Caco-2 (cell line): ENCODE results near the gene MYLK4. TPM values are rescaled to one million over a fixed set of nuclear protein-coding genes. Genes with fewer than 3 reads are reported as not detected.

Experiments used
- BruUV-seq: library from RNA; stranded (reverse); fragments of 400-500 nt; replicated peaks from 2 replicates; lab custom pipeline; 2021; lab: Mats Ljungman, UMichigan
- CTCF ChIA-PET: fragments of 300-600 bp; sonication (Branson Sonifier 250); formaldehyde crosslinking; loops from one replicate; lab custom pipeline; 2022; ENCODE audit warnings: antibody characterized with exemption; lab: Charles Lee
- POLR2A ChIA-PET: fragments of 300-600 bp; sonication (Branson Sonifier 250); formaldehyde crosslinking; loops from one replicate; lab custom pipeline; 2022; ENCODE audit warnings: antibody characterized with exemption; lab: Charles Lee
- DNase-seq, 2 experiments: peaks; one replicate each; pipeline versions ENCODE4 v3.0.0 to v3.0.0-alpha.2; 2020 to 2022
- H3K27me3 ChIP-seq: replicated peaks from 2 replicates; pipeline ENCODE4 v1.6.0; 2011; ENCODE audit warnings: low read length; ENCODE audit not compliant: control insufficient read depth, insufficient read depth
- H3K36me3 ChIP-seq: 2 replicates; pipeline ENCODE4 v1.5.1; 2011; ENCODE audit warnings: low read length; ENCODE audit not compliant: control insufficient read depth, insufficient read depth
- H3K4me1 ChIP-seq: fragments of 250-450 bp; sonication (Bioruptor Pico); 2 replicates; pipeline ENCODE4 v1.5.1; 2020; ENCODE audit warnings: mild to moderate bottlenecking
- H3K4me3 ChIP-seq: 2 replicates; pipeline ENCODE4 v1.5.1; 2011; ENCODE audit warnings: low read depth, mild to moderate bottlenecking, control low read depth, low read length
- H3K9me3 ChIP-seq: fragments of 250-450 bp; sonication (Bioruptor Pico); 2 replicates; pipeline ENCODE4 v1.5.1; 2020; ENCODE audit warnings: mild to moderate bottlenecking, moderate library complexity
- H3K27ac Mint-ChIP-seq: one replicate; pipeline ENCODE4 v1.8.0; 2022; ENCODE audit warnings: mixed read lengths; ENCODE audit not compliant: unreplicated experiment
- H3K27me3 Mint-ChIP-seq: one replicate; pipeline ENCODE4 v1.8.0; 2022; ENCODE audit warnings: mixed read lengths; ENCODE audit not compliant: insufficient read depth, unreplicated experiment
- H3K36me3 Mint-ChIP-seq: one replicate; pipeline ENCODE4 v1.8.0; 2022; ENCODE audit warnings: mild to moderate bottlenecking, mixed read lengths; ENCODE audit not compliant: insufficient read depth, unreplicated experiment
- H3K4me1 Mint-ChIP-seq: one replicate; pipeline ENCODE4 v1.8.0; 2022; ENCODE audit warnings: low read depth, mixed read lengths; ENCODE audit not compliant: unreplicated experiment
- H3K4me3 Mint-ChIP-seq: one replicate; pipeline ENCODE4 v1.8.0; 2022; ENCODE audit warnings: mild to moderate bottlenecking, moderate library complexity, mixed read lengths; ENCODE audit not compliant: unreplicated experiment
- H3K9me3 Mint-ChIP-seq: one replicate; pipeline ENCODE4 v1.8.0; 2022; ENCODE audit warnings: mixed read lengths; ENCODE audit not compliant: unreplicated experiment
- CTCF ChIP-seq, 2 experiments: fragments of 200-600 bp in 1 of 2; IDR thresholded peaks; 1 replicate in 1 of 2; 2 replicates in 1 of 2; pipeline versions ENCODE4 v1.5.1 to v1.8.0; 2011 to 2022; ENCODE audit warnings: antibody characterized with exemption in 1 of 2, control low read depth in 1 of 2, inconsistent platforms in 1 of 2, low read depth in 1 of 2, low read length in 1 of 2, mild to moderate bottlenecking in 1 of 2, moderate library complexity in 1 of 2; ENCODE audit not compliant: insufficient read depth in 1 of 2, severe bottlenecking in 1 of 2, unreplicated experiment in 1 of 2
- intact Hi-C: fragments of 100-400 bp; cut with micrococcal nuclease; formaldehyde crosslinking; loops from one replicate; pipeline ENCODE4 v1.10.0; 2022; ENCODE audit not compliant: unreplicated experiment
- total RNA-seq: library from RNA; stranded (reverse); gene quantifications from 2 replicates; pipeline ENCODE4 v1.2.3, GENCODE V29; 2022

The MYLK4 gene
- total RNA-seq, 1 experiment from 2014 or later: 0.75 TPM

GRCh38 chr6:2790588-2791449 lies 40.1 kb upstream of the MYLK4 start:
- Histone ChIP-seq H3K27me3 (no peaks in the 10 kb centered on the region), H3K9me3 (no peaks in the 10 kb centered on the region), H3K4me3 (no peak overlapping the region), H3K4me1 (peaks cover 8% of the 10 kb centered on the region; the same call in 1 of the 2 replicates), H3K36me3 (no peaks in the 10 kb centered on the region)
- peak; percentile 67 to 74 for DNase-seq
- H3K4me1 Mint-ChIP-seq: peaks cover 7% of the 10 kb centered on the region
- CTCF ChIA-PET: interaction anchor here (0.5 to 2.1 kb wide), 31 partner anchors 22 to 1311 kb away, joined by 3 to 67 read pairs (median 5); partner anchors contain the start of gene SERPINB1
- no TSS peak for BruUV-seq
- H3K27ac Mint-ChIP-seq: no peak overlapping the region
- peaks cover 25% of the 10 kb centered on the region for H3K36me3 Mint-ChIP-seq
- no peak overlapping the region for H3K4me3 Mint-ChIP-seq
- peak; percentile 78 for TF ChIP-seq CTCF (IDR thresholded peaks at IDR 0.05; ENCODE audit: insufficient read depth in 1 of 2, low read depth in 1 of 2, low read length in 1 of 2, severe bottlenecking in 1 of 2, unreplicated experiment in 1 of 2)
- intact Hi-C loops: loop anchor here (1.0 to 10.0 kb wide), 6 partner anchors 50 to 264 kb away; partner anchors contain the start of gene SERPINB1
- no peaks in the 10 kb centered on the region for H3K9me3 Mint-ChIP-seq
- POLR2A ChIA-PET: interaction anchor here (0.6 to 1.9 kb wide), 4 partner anchors 49 to 208 kb away, joined by 3 to 20 read pairs (median 10); partner anchors contain the start of gene SERPINB1
- H3K27me3 Mint-ChIP-seq: no peaks in the 10 kb centered on the region

GRCh38 chr6:2786269-2786668 lies 35.5 kb upstream of the MYLK4 start:
- Mint-ChIP-seq H3K27me3 (no peaks in the 10 kb centered on the region), H3K4me3 (no peak overlapping the region), H3K36me3 (peaks cover 32% of the 10 kb centered on the region), H3K27ac (no peak overlapping the region), H3K4me1 (no peaks in the 10 kb centered on the region), H3K9me3 (no peaks in the 10 kb centered on the region)
- no TSS peak for BruUV-seq
- no peaks in the 10 kb centered on the region for H3K27me3 ChIP-seq
- H3K9me3 ChIP-seq: no peaks in the 10 kb centered on the region
- TF ChIP-seq CTCF (IDR thresholded peaks at IDR 0.05; ENCODE audit: insufficient read depth in 1 of 2, low read depth in 1 of 2, low read length in 1 of 2, severe bottlenecking in 1 of 2, unreplicated experiment in 1 of 2): no peak
- intact Hi-C loops: no loop called here
- no peak overlapping the region for H3K4me3 ChIP-seq
- peaks cover 1% of the 10 kb centered on the region for H3K36me3 ChIP-seq
- no peak for DNase-seq
- ChIA-PET POLR2A (no interaction called here), CTCF (no interaction called here)
- H3K4me1 ChIP-seq: peaks cover 4% of the 10 kb centered on the region; the same call in 1 of the 2 replicates

- DNase-seq: no peak
- H3K27ac Mint-ChIP-seq: no peak overlapping the region
- no TSS peak for BruUV-seq
- H3K27me3 Mint-ChIP-seq: no peaks in the 10 kb centered on the region
- Histone ChIP-seq H3K36me3 (peaks cover 1% of the 10 kb centered on the region), H3K9me3 (no peaks in the 10 kb centered on the region), H3K4me3 (no peak overlapping the region), H3K4me1 (no peaks in the 10 kb centered on the region), H3K27me3 (no peaks in the 10 kb centered on the region)
- H3K4me3 Mint-ChIP-seq: no peak overlapping the region
- no peaks in the 10 kb centered on the region for H3K9me3 Mint-ChIP-seq
- no peak for TF ChIP-seq CTCF (IDR thresholded peaks at IDR 0.05; ENCODE audit: insufficient read depth in 1 of 2, low read depth in 1 of 2, low read length in 1 of 2, severe bottlenecking in 1 of 2, unreplicated experiment in 1 of 2)
- H3K36me3 Mint-ChIP-seq: peaks cover 35% of the 10 kb centered on the region
- H3K4me1 Mint-ChIP-seq: no peaks in the 10 kb centered on the region
- POLR2A ChIA-PET: interaction anchor here (0.7 kb wide), 1 partner anchor 44 kb away, joined by 3 read pairs; no protein-coding TSS in a partner anchor
- intact Hi-C loops: no loop called here
- CTCF ChIA-PET: no interaction called here
Observed at GRCh38 chr6:2784930-2785329, 34.2 kb upstream of the MYLK4 start.
